Endometrial microvascular endothelial cells (primary cell): Measurements from ENCODE around the gene TFF3. TPM values are rescaled to one million over a fixed set of nuclear protein-coding genes. Genes with fewer than 3 reads are reported as not detected.

Experiments
- in situ Hi-C: cut with HindIII; loops from 2 replicates; pipeline ENCODE4 v1.10.0; 2017; ENCODE audit warnings: low sequenced_read_pairs, low pct_unique_long_range_greater_than_20kb; ENCODE audit errors: inconsistent ontology term
- total RNA-seq: library from RNA; depleted of rRNA; stranded (reverse); fragments of >200 nt; gene quantifications from one replicate; pipeline ENCODE4 v1.2.3, GENCODE V29; 2015; ENCODE audit errors: inconsistent ontology term

TFF3 gene
- total RNA-seq, 1 donor from 2014 or later: not detected

DNA sequence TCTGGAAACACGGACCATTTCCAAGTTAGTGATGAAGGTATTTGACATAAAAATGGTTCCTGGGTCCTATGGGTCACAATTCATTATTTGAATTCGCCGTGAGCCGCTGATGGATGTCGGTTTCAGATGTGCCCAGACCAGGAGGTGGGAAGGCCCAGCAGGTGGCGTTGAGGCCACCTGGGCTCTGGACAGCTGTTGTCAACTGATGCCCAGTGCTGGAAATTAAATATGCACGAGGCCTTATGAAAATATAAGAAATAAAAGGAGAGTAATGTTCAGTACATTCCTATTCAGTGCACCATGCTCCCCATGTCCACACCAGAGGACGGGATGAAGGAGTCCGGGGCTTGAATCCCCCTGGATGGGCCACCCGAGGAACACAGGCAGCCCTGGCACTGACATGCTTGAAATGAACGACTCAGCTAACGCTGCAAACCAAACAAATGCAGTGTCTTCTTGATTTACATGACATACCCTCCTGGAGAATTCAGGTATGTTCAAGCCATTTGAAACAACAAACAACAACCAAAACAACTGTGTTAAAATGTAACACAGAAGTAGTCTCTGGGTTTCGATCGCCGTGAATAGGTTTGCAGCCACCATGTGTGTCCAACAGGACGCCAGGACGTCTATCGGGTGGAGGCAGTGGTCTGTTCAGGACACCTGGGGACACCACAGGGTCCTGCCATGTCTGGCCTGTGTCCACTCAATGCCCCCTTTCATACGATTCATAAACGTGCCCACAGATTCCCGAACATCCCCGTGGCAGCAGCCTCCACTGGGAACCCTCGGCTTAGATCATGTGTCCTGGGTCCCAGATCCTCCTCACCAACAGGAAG is 6.1 kb downstream of the TFF3 start:
- in situ Hi-C loops: no loop called here

DNA sequence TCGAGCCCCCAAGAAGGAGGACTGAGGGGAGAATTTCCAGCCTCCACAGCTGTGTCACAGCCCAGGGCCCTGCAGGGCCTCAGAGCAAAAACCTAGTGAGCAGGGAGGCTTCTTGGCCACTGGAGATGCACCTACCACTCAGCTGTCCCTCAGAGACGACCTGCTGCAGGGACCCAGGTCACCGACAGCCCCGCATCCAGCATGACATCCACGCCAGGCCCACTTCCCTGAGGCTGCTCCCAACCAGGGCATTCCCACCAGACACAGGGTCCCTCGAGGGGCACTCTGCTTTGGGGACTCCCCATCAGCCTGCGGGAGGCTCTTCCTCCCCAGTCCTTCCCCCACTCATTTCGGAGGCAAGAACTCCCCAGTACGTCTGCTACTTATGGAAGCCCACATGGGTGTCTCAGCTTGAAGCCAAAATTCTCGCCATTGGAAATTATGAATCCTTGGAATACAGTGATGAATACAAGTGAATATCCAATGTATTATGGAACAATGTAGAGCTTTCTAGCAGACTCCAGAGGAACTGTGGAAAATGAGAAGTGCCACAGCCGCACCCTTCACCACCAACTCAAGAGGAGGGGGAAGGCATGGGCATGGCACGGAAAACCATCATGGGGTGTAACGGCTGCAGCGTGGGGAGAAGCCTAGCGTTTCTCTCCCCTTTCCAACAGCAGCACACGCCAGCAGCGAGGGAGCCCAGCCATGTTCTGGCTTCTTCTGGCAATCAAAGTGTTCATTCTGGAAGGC is 6.9 kb downstream of the TFF3 start:
- in situ Hi-C loops: no loop called here

DNA sequence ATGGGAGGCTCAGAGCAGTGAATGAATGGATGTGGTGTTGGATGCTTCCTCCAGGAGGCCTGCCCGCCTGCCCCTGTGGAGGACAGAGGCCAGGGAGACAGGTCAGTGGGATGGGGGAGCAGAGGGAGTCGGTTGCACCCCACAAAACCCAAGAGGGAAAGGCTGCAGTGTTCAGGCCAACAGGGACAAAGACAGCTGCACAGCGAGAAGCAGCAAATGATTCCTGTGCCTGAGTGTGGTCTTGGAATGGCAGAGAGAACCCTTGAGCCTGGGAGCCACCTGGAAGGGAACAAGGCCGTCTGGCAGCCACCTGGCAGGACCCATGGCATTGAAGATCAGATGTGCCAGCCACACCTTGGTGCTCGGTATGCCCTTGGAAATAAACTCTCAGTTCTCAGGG is 8.1 kb downstream of the TFF3 start:
- in situ Hi-C loops: no loop called here

DNA sequence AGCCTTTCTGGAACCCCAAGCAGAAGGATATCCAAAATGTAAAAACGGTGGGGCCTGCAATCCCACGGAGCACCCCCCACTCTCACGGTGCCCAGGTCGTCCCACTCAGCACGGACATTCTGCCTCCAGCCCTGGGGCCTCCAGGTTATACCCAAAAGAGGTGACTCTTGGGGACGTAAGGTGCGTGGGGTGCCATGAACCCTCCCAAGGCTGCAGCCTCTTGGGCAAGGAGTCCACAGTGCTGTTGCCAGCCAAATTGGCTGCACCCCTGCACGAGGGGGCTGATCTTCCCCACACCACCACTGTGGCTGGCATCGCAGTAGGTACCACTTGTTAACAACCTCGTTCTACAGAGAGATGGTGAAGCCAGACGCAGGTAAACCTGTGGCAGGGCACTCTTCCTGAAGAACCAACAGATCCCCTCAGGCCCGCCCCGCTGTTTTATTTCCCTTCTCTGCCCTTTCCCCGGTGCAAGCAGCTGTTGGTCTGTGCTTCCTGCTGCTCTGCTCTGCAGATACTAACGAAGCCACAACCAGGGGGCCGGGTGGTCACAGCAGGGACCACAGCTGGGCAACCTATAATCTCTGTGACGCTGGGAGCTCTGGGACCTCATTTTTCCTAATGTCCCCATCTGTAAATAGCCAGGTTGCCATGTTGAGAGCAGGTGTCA is 8.7 kb downstream of the TFF3 start:
- in situ Hi-C loops: no loop called here

DNA sequence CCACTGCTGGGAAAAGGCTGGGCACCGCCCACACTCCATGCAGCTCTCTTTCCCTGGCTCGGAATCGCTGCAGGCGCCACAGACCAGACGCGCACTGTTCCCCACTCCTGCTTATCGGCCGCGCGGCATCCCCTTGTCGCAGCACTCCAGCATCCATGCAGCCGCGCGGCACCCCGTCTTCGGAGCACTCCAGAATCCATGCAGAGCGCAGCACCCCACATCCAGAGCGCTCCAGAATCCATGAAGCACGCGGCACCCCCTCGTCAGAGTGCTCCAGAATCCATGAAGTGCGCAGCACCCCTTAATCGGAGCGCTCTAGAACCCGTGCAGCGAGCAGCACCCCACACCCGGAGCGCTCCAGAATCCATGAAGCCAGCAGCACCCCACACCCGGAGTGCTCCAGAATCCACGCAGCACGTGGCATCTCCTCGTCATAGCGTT is 9.5 kb downstream of the TFF3 start:
- in situ Hi-C loops: no loop called here

DNA sequence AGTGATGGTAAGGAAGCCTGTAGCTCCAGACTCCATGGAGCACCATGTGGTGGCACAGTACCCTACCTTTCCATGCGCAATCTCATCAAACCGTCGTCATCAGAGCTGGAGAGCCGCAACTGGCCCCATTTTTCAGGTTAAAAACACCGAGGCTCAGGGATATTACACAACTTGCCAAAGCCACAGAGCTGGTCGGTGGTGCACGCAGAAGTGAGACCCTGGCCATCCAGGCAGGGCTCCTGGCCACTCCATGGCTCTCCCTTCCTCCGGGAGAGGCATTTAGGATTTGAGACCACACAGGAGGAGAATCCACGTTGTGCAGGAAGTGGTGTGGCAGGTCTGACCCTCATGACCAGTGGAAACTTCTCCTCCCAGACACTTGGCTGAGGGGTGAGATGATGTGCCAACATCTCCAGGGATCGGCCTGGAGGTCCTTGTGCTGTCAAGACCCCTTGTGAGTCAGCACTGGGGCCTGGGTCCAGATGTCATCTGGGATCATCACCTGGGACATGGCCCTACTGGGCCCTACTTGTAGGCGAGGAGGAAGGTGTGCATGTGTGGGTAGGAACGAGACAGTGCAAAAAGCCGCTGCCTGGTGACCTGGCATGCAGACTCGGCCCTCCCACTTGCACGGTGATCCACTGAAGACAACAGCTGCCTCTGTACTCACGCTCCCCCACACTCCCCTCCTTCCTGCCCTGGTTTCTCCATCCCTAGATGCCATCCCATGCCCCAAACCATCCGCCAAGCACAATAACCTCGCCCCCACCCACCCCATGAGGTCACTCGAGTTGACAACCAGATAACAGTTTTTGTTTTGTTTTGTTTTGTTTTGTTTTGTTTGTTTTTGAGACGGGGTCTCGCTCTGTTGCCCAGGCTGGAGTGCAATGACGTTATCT is 10.4 kb downstream of the TFF3 start:
- in situ Hi-C loops: no loop called here

DNA sequence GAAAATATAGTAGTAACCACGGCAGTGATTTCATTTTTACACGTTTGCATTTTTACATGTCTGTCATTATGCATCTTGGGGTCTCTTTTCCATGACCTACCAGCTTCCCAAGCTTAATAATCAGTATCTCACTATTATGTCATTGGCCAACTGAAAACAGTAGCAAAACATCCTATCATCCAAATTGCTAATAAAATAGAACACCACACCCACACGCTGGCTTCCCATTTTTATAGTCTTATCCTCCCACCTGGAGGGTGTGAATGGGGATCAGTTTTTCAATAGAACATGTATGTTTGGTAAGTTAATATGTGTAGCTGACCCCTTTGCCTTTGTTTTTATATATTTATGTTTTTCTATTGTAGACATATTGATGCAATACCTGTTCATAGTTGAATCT is 11.8 kb downstream of the TFF3 start:
- in situ Hi-C loops: no loop called here

DNA sequence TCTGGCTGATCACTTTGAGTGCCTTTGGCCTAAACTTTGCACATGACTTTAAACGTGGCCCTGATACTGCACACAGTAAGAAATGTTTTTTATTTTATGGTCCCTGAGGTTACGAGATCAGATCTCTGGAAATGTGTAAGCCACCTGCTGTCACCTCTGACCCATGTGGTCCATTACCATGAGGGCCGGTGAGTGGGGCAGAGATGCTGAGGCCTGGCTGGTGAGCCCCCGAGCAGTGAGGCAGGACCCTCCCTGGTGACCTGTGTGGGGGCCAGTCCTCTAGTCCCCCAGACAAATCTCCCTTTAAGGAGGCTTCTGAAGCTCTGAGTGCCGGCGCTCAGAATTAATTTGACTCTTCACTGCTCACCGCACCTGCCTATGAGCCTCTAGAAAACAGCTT is 12.4 kb downstream of the TFF3 start:
- in situ Hi-C loops: no loop called here

DNA sequence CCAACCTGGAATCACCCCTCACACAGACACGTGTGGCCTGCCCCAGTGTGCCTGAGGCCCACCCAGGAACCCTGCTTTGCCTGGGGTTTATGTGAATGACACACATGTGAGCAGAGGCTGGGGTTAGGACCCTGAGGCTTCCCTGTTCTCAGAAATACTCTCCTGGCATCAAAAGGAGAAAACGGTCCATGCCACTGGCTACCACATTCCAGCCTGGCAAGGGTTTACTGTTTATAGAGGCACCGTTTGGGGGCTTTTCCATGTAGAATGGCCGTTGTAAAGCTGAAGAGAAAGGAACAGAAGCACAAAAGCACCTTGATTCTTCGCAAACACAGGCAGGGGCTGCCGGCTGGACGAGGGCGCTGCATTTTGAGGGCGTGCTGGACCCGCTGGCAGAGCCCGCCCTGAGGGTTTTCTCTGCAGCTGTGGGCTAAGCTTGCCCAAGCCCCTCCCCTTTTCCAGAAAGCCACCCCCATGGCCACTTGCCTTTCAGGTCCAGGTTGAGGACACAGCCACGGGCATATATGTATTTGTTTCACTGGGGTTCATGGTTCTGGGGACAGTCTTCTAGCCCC is 13.0 kb downstream of the TFF3 start:
- in situ Hi-C loops: no loop called here

DNA sequence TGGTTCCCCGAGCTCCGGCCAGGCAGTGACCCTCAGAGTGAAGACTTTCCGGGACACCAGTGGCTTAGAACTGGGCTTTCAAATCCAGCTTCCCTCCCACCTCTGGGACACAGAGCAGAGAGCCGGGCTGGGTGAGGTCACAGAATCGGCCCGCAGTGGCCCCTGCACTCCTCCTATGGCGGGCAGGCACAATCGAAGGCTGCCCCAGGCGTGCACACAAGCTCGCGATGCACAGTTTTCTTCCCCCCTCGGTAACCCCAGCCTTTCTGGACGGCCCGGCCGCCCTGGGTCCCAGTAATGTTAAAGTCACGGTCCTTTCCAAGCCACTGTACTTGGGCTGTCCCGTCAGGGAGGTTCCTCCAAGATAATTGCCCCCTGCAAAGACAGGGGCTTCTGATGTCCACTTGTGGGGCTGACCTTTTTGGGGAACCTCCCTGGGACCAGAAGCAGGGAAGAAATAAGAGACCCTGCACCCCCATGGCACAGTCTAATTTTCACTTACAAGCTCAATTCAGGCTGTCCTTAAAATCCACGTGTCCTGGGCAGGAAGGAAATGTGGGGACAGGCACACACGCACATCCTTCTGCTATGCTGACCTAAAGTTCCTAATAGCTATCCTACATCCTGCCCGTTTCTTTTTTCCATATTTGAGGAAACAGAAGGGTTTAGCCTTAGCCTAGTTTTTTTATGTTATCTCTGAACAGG is 13.7 kb downstream of the TFF3 start:
- in situ Hi-C loops: no loop called here

DNA sequence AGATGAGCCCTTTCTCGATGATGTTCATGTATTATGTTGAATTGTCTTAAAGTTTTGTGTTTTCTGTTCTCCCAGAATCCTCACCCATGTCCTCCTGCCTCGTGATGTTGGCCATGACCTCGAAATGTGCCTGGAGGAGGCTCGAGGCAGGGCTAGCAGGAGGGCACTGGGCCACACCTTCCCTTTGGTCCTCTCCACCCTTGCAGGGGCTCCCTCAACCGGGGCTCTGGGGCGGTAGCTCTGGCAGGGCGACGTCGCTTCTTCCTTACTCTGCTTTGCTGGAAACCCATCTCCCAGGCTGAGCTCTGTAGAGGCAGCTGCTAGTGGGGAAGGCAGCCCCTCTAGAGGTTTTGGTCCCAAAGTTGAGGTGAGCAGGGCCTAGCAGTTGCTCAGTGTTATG is 14.3 kb downstream of the TFF3 start:
- in situ Hi-C loops: no loop called here

DNA sequence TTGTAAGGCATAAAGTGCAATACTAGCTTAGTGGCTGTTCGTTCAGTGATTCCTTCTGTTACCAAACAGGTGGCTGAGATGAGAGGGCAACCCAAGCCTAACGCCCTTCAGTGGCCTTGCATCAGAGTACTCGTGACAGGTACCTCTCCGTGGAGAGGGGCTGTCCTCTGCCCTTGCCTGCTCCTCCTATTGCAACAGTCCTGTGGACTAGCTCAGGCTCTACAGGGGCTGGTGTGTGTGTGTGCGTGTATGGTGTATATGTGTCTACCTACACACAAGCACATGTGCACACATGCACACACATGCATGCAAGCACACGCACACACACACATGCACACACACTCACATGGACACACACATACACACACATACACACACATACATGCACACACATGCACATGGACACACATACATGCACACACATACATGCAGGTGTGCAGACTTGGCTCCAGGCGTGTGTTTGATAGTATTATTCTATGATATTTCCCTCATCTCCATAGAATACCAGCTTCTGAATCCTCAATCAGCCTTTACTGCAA is 15.1 kb downstream of the TFF3 start:
- in situ Hi-C loops: no loop called here

DNA sequence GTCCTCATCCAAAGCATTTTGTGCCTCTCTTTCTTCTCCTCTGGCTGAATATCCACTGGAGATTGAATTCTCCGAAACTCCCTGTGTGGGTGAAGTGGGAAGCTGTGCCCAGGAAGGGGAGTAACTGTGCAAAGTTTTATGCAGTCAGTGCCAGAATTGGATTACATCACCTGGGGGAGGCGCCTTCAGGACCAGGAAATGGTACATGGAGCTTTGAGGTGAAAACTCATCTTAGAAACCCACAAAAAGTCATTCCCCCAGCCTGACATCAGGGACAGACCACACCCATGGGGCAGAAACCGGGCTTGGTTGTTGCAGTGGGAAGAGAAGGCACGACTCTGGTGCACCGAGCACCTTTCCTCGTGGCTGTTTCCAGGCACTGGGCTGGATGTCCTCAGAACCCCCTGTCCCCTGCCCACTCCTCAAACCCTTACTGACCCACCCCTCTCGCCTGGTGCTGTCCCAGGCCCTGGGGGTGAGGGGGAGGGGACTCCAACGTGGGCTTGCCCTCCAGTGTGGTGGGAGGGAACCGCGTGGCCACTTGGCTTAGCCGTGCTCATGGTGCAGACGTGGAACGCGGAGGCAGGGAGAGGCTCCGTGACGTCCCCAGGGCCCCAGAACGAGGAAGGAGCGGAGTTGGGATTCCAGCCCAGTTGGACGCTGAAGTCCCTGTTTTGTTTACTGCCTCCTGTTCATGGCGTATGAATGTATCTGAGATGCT is 15.7 kb downstream of the TFF3 start:
- in situ Hi-C loops: no loop called here

DNA sequence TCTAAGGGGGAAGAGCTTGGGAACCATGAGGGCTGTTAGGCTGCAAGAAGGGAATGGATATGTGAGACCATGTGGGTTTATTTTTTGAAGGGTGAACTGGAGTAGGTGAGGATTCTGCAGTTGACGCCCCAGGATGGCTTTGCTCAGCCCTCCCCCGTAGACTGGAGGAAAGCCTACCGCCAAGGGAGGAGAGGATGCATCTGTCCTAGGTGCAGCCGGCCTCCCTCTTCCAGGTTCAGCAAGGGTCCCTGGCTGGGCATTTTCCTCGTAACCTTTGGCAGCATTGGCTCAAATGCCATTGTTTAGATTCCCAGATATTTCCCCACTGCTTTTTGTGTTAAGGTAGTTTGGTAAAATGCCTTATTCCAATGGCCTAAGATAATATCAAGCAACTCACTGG is 16.6 kb downstream of the TFF3 start:
- in situ Hi-C loops: no loop called here

DNA sequence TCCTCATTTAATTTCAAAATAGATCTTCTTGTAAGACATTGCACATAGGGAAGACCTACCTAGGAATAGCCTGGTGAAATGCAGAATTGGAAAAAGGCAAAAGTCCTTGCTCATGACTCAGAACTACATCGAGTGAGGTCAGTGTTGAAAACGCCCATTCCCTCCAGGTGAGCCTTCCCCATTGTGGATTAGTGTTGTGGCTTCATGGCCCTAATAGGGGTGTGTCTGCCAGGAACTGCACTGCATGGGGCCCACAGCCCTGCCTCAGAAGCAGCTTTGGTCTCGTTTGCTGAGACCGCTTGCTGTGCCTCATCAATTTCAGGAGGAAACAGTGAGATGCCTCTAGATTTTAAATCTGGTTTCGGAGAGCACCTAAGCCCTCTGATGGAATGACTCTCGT is 17.0 kb downstream of the TFF3 start:
- in situ Hi-C loops: no loop called here

DNA sequence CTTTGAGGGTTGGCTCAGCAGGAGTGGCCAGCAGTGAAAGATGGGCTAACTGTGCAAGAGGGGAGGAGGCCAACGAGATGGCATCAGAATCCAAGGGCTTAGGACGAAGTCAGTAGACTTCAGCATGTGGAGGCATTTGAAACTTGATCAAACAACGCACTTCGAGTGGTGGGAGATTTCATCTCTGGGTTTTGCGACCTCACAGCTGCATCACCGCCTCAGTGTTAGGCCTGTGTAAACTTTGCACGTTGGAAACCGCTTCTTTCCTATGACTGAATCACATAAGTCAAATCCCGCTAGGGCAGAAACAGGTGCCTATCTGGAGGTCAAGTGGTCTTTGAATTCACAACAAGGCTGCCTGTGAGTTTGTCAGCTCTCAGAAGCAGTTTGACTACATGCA is 17.8 kb downstream of the TFF3 start:
- in situ Hi-C loops: no loop called here

DNA sequence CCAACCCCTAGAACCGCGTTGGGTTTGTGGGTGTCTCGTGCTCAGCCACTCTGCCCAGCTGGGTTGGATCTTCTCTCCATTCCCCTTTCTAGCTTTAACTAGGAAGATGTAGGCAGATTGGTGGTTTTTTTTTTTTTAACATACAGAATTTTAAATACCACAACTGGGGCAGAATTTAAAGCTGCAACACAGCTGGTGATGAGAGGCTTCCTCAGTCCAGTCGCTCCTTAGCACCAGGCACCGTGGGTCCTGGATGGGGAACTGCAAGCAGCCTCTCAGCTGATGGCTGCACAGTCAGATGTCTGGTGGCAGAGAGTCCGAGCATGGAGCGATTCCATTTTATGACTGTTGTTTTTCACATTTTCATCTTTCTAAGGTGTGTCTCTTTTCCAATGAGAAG is 18.7 kb downstream of the TFF3 start:
- in situ Hi-C loops: no loop called here
